Measurements from ENCODE around the gene BEND2. TPM values are rescaled to one million over a fixed set of nuclear protein-coding genes. Genes with fewer than 3 reads are reported as not detected.

The BEND2 gene
- total and polyA plus RNA-seq, 2 of the 13 experiments (the other 11 are each of a cell fraction or from before 2014, with no cell fraction given) = not detected

DNA sequence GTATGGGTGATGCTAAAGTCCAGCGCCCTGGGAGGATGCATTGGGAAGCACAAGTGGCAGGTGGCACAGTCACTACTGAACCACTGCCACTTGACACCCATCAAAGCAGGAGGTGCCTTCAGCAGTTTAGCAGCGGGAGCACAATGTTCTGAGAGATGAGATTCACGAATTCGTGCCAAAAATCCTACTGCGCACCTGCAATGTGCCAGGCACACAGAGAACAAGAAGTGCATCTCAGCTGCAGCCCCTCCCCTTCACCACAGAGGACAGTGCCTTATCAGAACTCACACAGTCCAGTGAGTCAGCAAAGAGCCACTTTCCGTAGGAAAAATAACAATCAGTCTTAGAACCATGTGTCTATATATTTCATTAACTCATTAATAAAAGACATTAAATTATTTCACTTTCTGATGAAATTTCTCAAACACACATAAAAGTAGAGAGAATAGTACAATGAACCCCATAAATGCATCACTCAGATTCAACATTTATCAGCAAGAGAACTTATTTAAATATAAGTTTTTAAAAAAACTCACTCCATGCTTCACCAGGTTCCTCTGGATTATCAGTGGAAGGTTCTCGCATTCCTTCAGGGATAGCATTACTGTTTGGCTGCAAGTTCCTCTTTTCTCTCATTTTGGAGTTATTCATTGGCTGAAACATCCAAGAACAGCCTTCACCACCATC lies 47.0 kb downstream of the BEND2 start:
- FAIRE-seq (no peak), DNase-seq (ENCODE audit: low spot score) (no peak), ATAC-seq (no peak)
- no peaks in the 10 kb centered on the region for H3K4me1 ChIP-seq (ENCODE audit: insufficient read depth, low read length)
- no peak for TF ChIP-seq MTF1 (CRISPR knock-in tag; IDR thresholded peaks at IDR 0.05)
- TF ChIP-seq ZNF850 (CRISPR knock-in tag; conservative IDR thresholded peaks at IDR 0.05) = no peak
- no peak for TF ChIP-seq ZFY (CRISPR knock-in tag; IDR thresholded peaks at IDR 0.05)
- TF ChIP-seq, protein P1, sequence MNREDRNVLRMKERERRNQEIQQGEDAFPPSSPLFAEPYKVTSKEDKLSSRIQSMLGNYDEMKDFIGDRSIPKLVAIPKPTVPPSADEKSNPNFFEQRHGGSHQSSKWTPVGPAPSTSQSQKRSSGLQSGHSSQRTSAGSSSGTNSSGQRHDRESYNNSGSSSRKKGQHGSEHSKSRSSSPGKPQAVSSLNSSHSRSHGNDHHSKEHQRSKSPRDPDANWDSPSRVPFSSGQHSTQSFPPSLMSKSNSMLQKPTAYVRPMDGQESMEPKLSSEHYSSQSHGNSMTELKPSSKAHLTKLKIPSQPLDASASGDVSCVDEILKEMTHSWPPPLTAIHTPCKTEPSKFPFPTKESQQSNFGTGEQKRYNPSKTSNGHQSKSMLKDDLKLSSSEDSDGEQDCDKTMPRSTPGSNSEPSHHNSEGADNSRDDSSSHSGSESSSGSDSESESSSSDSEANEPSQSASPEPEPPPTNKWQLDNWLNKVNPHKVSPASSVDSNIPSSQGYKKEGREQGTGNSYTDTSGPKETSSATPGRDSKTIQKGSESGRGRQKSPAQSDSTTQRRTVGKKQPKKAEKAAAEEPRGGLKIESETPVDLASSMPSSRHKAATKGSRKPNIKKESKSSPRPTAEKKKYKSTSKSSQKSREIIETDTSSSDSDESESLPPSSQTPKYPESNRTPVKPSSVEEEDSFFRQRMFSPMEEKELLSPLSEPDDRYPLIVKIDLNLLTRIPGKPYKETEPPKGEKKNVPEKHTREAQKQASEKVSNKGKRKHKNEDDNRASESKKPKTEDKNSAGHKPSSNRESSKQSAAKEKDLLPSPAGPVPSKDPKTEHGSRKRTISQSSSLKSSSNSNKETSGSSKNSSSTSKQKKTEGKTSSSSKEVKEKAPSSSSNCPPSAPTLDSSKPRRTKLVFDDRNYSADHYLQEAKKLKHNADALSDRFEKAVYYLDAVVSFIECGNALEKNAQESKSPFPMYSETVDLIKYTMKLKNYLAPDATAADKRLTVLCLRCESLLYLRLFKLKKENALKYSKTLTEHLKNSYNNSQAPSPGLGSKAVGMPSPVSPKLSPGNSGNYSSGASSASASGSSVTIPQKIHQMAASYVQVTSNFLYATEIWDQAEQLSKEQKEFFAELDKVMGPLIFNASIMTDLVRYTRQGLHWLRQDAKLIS (CRISPR knock-in tag; IDR thresholded peaks at IDR 0.05) = no peak
- TF ChIP-seq TOE1 (CRISPR knock-in tag; IDR thresholded peaks at IDR 0.05) = no peak
- TF ChIP-seq, protein P2, sequence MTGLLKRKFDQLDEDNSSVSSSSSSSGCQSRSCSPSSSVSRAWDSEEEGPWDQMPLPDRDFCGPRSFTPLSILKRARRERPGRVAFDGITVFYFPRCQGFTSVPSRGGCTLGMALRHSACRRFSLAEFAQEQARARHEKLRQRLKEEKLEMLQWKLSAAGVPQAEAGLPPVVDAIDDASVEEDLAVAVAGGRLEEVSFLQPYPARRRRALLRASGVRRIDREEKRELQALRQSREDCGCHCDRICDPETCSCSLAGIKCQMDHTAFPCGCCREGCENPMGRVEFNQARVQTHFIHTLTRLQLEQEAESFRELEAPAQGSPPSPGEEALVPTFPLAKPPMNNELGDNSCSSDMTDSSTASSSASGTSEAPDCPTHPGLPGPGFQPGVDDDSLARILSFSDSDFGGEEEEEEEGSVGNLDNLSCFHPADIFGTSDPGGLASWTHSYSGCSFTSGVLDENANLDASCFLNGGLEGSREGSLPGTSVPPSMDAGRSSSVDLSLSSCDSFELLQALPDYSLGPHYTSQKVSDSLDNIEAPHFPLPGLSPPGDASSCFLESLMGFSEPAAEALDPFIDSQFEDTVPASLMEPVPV (CRISPR knock-in tag; IDR thresholded peaks at IDR 0.05) = no peak
- H3K27ac ChIP-seq (ENCODE audit: extremely low read length, insufficient read depth, low read length) = no peak overlapping the region
- CTCF ChIA-PET (ENCODE audit: low intra/inter-chr PET ratio, low total read pairs) = no interaction called here
- no peak overlapping the region for H2AFZ ChIP-seq (ENCODE audit: low read length)
- no peaks in the 10 kb centered on the region for H4K20me1 ChIP-seq (ENCODE audit: insufficient read depth, low read length)
- no peaks in the 10 kb centered on the region for H3K27me3 ChIP-seq (ENCODE audit: control insufficient read depth in 1 of 2, insufficient read depth in 2 of 2, low read length in 2 of 2)
- no peak overlapping the region for H3K4me2 ChIP-seq (ENCODE audit: low read depth, low read length)
- no peaks in the 10 kb centered on the region for H3K36me3 ChIP-seq (replicated peaks in 1 of 2; ENCODE audit: control insufficient read depth in 1 of 2, insufficient read depth in 2 of 2, low read length in 2 of 2)
- 4% methylated on average over 2 of the region's 7 CpGs for WGBS (ENCODE audit: low lambda C conversion rate)
- BruUV-seq (replicated peaks) = no TSS peak
- intact Hi-C loops (cut with micrococcal nuclease; ENCODE audit: unreplicated experiment) = no loop called here
- no peak overlapping the region for H3K9ac ChIP-seq (ENCODE audit: insufficient read depth, low read depth, low read length)
- no peak overlapping the region for H3K4me3 ChIP-seq (replicated peaks in 1 of 3; ENCODE audit: insufficient read depth in 1 of 3, low read depth in 2 of 3, low read length in 3 of 3)
- no peaks in the 10 kb centered on the region for H3K79me2 ChIP-seq (ENCODE audit: insufficient read depth, low read length)
- in situ Hi-C loops (cut with HindIII; ENCODE audit: extremely low pct_ligation_motif_present, low pct_unique_long_range_greater_than_20kb) = no loop called here
- POLR2A ChIA-PET = no interaction called here
- no peaks in the 10 kb centered on the region for H3K9me3 ChIP-seq (ENCODE audit: low read length)
